GM23248 (cell line): ENCODE data around the gene ERCC6L. TPM values are rescaled to one million over a fixed set of nuclear protein-coding genes. Genes with fewer than 3 reads are reported as not detected.

Experiments
- DNase-seq: peaks from one replicate; pipeline ENCODE4 v3.0.0-alpha.2; 2015
- H2AFZ ChIP-seq: fragments of 200-600 bp; sonication (generic); 2 replicates; pipeline ENCODE4 v1.6.1; 2016; ENCODE audit warnings: antibody characterized with exemption
- H3F3A ChIP-seq: fragments of 200-600 bp; sonication (generic); 2 replicates; pipeline ENCODE4 v1.6.1; 2016; ENCODE audit warnings: mild to moderate bottlenecking, antibody characterized with exemption, mixed run types; ENCODE audit not compliant: insufficient read depth
- H3K27ac ChIP-seq: fragments of 200-600 bp; sonication (generic); 2 replicates; pipeline ENCODE4 v1.5.1; 2016; ENCODE audit warnings: mild to moderate bottlenecking
- H3K27me3 ChIP-seq: fragments of 200-600 bp; sonication (generic); replicated peaks from 2 replicates; pipeline ENCODE4 v1.6.1; 2016; ENCODE audit warnings: mild to moderate bottlenecking; ENCODE audit not compliant: insufficient read depth
- H3K36me3 ChIP-seq: fragments of 200-600 bp; sonication (generic); 2 replicates; pipeline ENCODE4 v1.6.1; 2016; ENCODE audit warnings: low read depth, mild to moderate bottlenecking
- H3K4me1 ChIP-seq: fragments of 200-600 bp; sonication (generic); 2 replicates; pipeline ENCODE4 v1.6.1; 2016; ENCODE audit warnings: mild to moderate bottlenecking; ENCODE audit not compliant: insufficient read depth
- H3K4me2 ChIP-seq: fragments of 200-600 bp; sonication (generic); one replicate; pipeline ENCODE4 v1.6.1; 2016; ENCODE audit warnings: mild to moderate bottlenecking; ENCODE audit not compliant: unreplicated experiment
- H3K4me3 ChIP-seq: fragments of 200-600 bp; sonication (generic); 2 replicates; pipeline ENCODE4 v1.5.1; 2016; ENCODE audit warnings: mild to moderate bottlenecking
- H3K79me2 ChIP-seq: fragments of 200-600 bp; sonication (generic); 2 replicates; pipeline ENCODE4 v1.6.1; 2016; ENCODE audit warnings: mild to moderate bottlenecking; ENCODE audit not compliant: insufficient read depth
- H3K9ac ChIP-seq: fragments of 200-600 bp; sonication (generic); 2 replicates; pipeline ENCODE4 v1.6.1; 2016; ENCODE audit warnings: mild to moderate bottlenecking
- H3K9me2 ChIP-seq: fragments of 200-600 bp; sonication (generic); 2 replicates; pipeline ENCODE4 v1.6.1; 2016; ENCODE audit warnings: mixed run types, mild to moderate bottlenecking, moderate library complexity; ENCODE audit not compliant: insufficient read depth
- H3K9me3 ChIP-seq: fragments of 200-600 bp; sonication (generic); one replicate; pipeline ENCODE4 v1.6.1; 2017; ENCODE audit warnings: low read depth
- H4K20me1 ChIP-seq: fragments of 200-600 bp; sonication (generic); 2 replicates; pipeline ENCODE4 v1.6.0; 2016; ENCODE audit not compliant: insufficient read depth
- EZH2 ChIP-seq: fragments of 200-600 bp; sonication (generic); IDR thresholded peaks from 2 replicates; pipeline ENCODE4 v1.6.1; 2018; ENCODE audit warnings: antibody characterized with exemption, mild to moderate bottlenecking; ENCODE audit not compliant: insufficient read depth, poor library complexity, severe bottlenecking
- EZH2phosphoT487 ChIP-seq: fragments of 200-600 bp; sonication (generic); IDR thresholded peaks from 2 replicates; pipeline ENCODE4 v1.6.1; 2018; ENCODE audit warnings: antibody characterized with exemption, moderate library complexity, mild to moderate bottlenecking, low read depth; ENCODE audit not compliant: insufficient read depth
- WGBS, 2 experiments: methylation state at CpG; one replicate each; pipeline ENCODE4 v1.1.6; 2015 to 2017; ENCODE audit warnings: low lambda C conversion rate in 2 of 2, low coverage in 1 of 2; ENCODE audit errors: missing lambda C conversion rate in 2 of 2; 5-methylcytosine and 5-hydroxymethylcytosine counted together
- in situ Hi-C: fragments of 300-500 bp; cut with MboI; formaldehyde crosslinking; loops from 2 replicates; pipeline ENCODE4 v1.15.0; 2020
- polyA plus RNA-seq: library from polyadenylated mRNA; unstranded; fragments of >200 nt; fragmentation: Nextera tagmentation; extraction: Ambion mirVana; gene quantifications from 2 replicates; pipeline ENCODE4 v1.2.1, GENCODE V29; 2016
- total RNA-seq: library from RNA; depleted of rRNA; stranded (reverse); fragments of >200 nt; shearing (Covaris generic); gene quantifications from 2 replicates; pipeline ENCODE4 v1.2.3, GENCODE V29; 2014

Gene ERCC6L
- total and polyA plus RNA-seq, 2 experiments from 2014 or later: 1.9 to 2.1 TPM

DNA sequence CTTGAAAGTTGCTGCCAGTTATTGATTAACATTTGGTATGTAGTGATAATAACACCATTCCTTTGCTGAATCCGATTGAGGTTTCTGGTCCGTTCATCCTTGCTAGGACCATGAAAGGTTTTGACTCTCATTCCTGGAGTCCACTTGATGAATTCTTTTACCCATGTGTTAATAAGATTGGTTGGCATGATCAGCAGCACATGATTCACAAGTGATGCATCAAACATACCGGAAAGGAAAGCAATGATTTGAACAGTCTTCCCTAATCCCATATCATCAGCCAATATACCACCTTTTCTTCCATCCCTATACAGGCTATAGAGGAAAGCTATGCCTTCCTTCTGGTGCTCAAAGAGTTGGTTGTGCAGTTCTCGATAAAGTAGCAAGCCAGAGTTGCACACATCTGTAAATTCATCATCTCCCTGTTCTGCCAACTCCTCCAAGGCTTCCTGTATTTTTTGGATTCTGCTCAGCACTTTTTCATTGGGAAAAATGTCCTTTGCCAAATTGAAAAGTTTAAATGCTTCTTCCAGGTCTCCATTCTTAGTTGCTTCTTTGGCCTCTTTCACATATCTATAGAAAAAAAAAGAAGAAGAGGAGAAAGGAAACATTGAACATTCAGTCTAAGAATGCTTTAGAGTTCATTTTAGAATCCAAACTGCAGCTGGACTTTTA, 30.6 kb downstream of the ERCC6L start:
- no peaks in the 10 kb centered on the region for H3K9me3 ChIP-seq
- no peaks in the 10 kb centered on the region; the same call in 1 of the 2 replicates for H3K36me3 ChIP-seq
- in situ Hi-C loops: no loop called here
- 10% methylated on average over 4 of the region's 4 CpGs for whole genome bisulfite sequencing, 2 experiments
- H3K27me3 ChIP-seq: no peaks in the 10 kb centered on the region
- no peaks in the 10 kb centered on the region for H4K20me1 ChIP-seq
- no peaks in the 10 kb centered on the region for H3F3A ChIP-seq
- H2AFZ ChIP-seq: no peak overlapping the region
- peaks cover 11% of the 10 kb centered on the region; the same call in 1 of the 2 replicates for H3K79me2 ChIP-seq
- no peak overlapping the region for H3K9ac ChIP-seq
- 0 out of 2 replicates have a peak overlapping the region, but pooled peaks have one; percentile 3 for H3K27ac ChIP-seq
- TF ChIP-seq EZH2phosphoT487: no peak
- TF ChIP-seq EZH2: no peak
- DNase-seq: peak; percentile 56
- H3K4me2 ChIP-seq: no peak overlapping the region
- H3K4me1 ChIP-seq: peaks cover 11% of the 10 kb centered on the region; the same call in 1 of the 2 replicates
- 0 out of 2 replicates have a peak overlapping the region, but pooled peaks have one; percentile 7 for H3K4me3 ChIP-seq
- no peaks in the 10 kb centered on the region for H3K9me2 ChIP-seq

DNA sequence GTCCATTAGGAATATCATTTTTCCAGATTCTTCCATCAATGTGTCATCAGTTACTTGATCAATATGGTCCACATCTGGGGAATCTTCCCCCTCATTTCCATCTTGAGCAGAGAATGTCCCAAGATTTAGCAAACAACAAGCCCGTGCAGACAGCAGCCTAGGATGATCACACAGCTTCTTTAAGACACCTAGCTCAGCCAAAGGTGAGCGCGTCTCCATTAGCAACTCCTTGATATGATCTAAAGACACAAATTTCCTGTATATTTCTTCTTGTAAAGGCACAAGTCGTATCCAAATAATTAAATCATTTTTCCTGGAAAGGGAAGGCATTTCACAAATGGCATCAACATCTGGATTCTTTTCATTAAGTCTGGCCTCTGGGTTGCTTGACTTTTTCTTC, 31.5 kb downstream of the ERCC6L start:
- Histone ChIP-seq H3F3A (peaks cover 1% of the 10 kb centered on the region), H3K9me3 (no peaks in the 10 kb centered on the region), H3K4me1 (peaks cover 15% of the 10 kb centered on the region), H2AFZ (no peak overlapping the region), H3K4me2 (no peak overlapping the region), H3K4me3 (no peak overlapping the region), H3K27ac (no peak overlapping the region), H3K79me2 (peaks cover 11% of the 10 kb centered on the region; the same call in 1 of the 2 replicates), H3K9ac (no peak overlapping the region), H3K27me3 (no peaks in the 10 kb centered on the region), H4K20me1 (no peaks in the 10 kb centered on the region), H3K36me3 (no peaks in the 10 kb centered on the region; the same call in 1 of the 2 replicates), H3K9me2 (no peaks in the 10 kb centered on the region)
- no peak for DNase-seq
- WGBS, 2 experiments: 56 to 60% methylated on average over 4 of the region's 4 CpGs
- TF ChIP-seq EZH2phosphoT487: no peak
- no peak for TF ChIP-seq EZH2
- in situ Hi-C loops: no loop called here

DNA sequence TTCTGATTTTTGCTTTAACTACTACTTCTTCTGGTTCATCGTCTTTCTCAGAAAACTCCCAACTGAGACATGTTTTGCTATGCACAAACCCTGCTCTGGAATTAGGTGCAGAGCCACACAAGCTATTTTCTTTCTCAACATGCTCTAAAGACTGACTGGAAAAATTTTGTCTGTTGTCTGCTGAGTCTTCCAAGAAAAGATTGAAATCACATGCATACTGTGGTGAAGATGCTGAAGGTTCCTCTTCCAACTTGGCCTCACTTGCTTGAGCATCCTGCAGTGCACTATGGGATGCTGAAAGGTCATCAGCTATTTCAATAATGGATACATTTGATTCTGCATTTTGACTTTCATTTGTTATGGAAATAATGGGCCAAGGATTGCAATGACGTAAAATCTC, 33.1 kb downstream of the ERCC6L start:
- H3K36me3 ChIP-seq: no peaks in the 10 kb centered on the region; the same call in 1 of the 2 replicates
- H3K9ac ChIP-seq: no peak overlapping the region
- peaks cover 13% of the 10 kb centered on the region for H3F3A ChIP-seq
- TF ChIP-seq EZH2phosphoT487: no peak
- TF ChIP-seq EZH2: no peak
- H3K27ac ChIP-seq: no peak overlapping the region
- no peaks in the 10 kb centered on the region for H3K27me3 ChIP-seq
- no peak for DNase-seq
- H2AFZ ChIP-seq: no peak overlapping the region
- WGBS, 2 experiments: 65 to 69% methylated on average over 2 of the region's 2 CpGs
- H3K4me3 ChIP-seq: no peak overlapping the region
- peaks cover 25% of the 10 kb centered on the region for H3K4me1 ChIP-seq
- no peaks in the 10 kb centered on the region for H4K20me1 ChIP-seq
- in situ Hi-C loops: no loop called here
- no peak overlapping the region for H3K4me2 ChIP-seq
- H3K9me2 ChIP-seq: no peaks in the 10 kb centered on the region
- H3K79me2 ChIP-seq: peaks cover 8% of the 10 kb centered on the region; the same call in 1 of the 2 replicates
- no peaks in the 10 kb centered on the region for H3K9me3 ChIP-seq

DNA sequence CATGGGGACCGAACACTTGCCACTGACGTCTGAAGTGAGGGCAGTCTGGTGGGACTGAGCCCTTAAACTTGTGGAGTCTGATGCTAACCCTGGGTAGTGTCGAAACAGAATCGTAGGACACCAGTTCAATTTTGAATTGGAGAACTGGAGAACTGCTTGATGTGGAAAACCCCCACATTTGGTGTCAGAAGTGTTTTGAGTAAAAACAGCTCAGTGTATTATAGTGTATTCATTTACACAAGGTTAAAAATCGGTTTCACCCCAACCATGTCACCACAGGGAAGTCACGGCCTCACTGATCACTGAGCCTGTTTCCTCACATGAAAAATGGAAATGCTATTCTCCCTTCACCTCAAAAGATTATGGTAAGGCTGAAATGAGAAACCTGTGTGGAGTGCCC, 35.4 kb downstream of the ERCC6L start:
- Histone ChIP-seq H3K4me1 (peaks cover 21% of the 10 kb centered on the region), H3K79me2 (no peaks in the 10 kb centered on the region), H3K36me3 (no peaks in the 10 kb centered on the region; the same call in 1 of the 2 replicates), H4K20me1 (no peaks in the 10 kb centered on the region), H2AFZ (no peak overlapping the region), H3K27ac (no peak overlapping the region), H3K4me2 (no peak overlapping the region), H3K4me3 (no peak overlapping the region), H3K9me3 (no peaks in the 10 kb centered on the region), H3K9me2 (no peaks in the 10 kb centered on the region), H3F3A (peaks cover 13% of the 10 kb centered on the region), H3K9ac (no peak overlapping the region), H3K27me3 (no peaks in the 10 kb centered on the region)
- no peak for DNase-seq
- TF ChIP-seq EZH2: no peak
- TF ChIP-seq EZH2phosphoT487: no peak
- in situ Hi-C loops: no loop called here
- 79 to 82% methylated on average over 6 of the region's 6 CpGs for WGBS, 2 experiments
